Stimulated activated CD8-positive, alpha-beta memory T cell treated with anti-CD3 and anti-CD28 coated beads, Interleukin-12 subunit alpha, Interleukin-12 subunit beta, amount 100 ng/mL, for 24 hours (primary cell): ENCODE results near the gene SGMS1.

Experiments
- DNase-seq: peaks from one replicate; pipeline ENCODE4 v3.0.0-alpha.2; 2020; ENCODE audit errors: extremely low read depth

Gene SGMS1

GRCh38 chr10:50636618-50637579 is 13.1 kb upstream of the SGMS1 start:
- DNase-seq: no peak

- no peak for DNase-seq
These were observed 11.5 kb upstream of the SGMS1 start for GRCh38 chr10:50635286-50635685.

- no peak for DNase-seq
These were observed 10.7 kb upstream of the SGMS1 start for GRCh38 chr10:50634479-50634878.

GRCh38 chr10:50631052-50631451 is 7.3 kb upstream of the SGMS1 start:
- no peak for DNase-seq

- DNase-seq: no peak
These were observed 5.9 kb upstream of the SGMS1 start for GRCh38 chr10:50629495-50630122.

DNA sequence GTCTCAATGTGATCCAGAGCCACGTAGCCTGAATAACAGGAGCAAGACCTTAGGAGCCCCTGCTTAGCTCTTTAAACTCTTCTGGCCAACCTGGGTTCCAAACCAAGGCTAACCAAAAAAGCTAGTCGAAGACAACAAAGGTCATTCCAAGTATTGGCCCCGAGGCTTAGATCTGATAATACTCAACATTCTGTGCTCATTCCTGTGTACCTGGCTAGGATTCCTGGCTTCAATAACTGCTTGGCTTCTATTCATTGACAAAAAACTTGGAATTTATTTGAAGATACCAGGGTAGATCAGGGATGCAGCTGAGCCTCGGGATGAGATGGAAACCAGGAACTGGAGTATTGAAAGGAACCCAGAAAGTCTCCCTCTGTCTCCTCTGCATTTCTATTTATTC is 4.1 kb upstream of the SGMS1 start:
- no peak for DNase-seq

DNA sequence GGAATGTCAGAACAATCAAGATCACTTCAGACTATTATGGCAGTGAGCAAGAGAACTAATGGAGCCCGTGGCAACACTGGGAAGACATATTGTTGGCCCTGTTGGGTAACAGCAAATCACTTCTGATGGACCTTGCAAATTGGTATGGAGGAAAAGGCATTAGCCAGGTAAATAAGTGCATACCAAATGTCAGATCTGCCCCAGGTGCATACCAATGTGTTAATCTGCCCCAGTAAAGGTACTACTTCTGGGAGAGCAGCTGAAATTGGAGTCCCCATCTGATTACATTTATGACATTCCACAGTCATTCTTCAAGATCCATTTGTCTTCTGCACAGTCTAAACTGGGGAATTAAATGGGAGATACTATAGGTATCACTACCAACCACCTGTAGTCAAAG is 3.7 kb upstream of the SGMS1 start:
- no peak for DNase-seq

GRCh38 chr10:50625649-50626132 is 1.9 kb upstream of the SGMS1 start:
- no peak for DNase-seq

- no peak for DNase-seq
These were observed 1.2 kb upstream of the SGMS1 start for GRCh38 chr10:50624866-50625501.

DNA sequence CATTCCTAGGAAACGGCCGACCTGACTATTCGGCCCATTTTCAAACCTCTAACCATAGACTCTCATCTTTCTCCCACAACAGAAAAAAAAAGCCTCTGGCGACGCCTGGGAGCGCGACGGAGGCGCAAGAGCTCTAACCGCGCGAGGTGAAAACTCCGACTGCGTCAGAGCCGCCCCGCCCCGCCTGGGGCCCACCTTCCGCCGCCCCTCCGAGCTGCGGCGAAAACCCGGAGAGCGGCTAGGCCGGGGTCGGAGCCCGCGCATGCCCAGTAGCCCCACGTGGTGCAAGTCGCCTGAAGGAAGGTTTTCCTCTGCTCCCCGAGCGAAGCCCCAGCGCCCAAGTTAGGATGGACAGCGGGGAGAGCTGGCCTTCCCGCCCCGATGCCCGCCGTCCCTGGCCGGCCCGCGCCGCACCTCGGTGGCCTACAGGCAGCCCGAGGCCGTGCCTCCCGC is 683 bp upstream of the SGMS1 start:
- peak; percentile 96 for DNase-seq

DNA sequence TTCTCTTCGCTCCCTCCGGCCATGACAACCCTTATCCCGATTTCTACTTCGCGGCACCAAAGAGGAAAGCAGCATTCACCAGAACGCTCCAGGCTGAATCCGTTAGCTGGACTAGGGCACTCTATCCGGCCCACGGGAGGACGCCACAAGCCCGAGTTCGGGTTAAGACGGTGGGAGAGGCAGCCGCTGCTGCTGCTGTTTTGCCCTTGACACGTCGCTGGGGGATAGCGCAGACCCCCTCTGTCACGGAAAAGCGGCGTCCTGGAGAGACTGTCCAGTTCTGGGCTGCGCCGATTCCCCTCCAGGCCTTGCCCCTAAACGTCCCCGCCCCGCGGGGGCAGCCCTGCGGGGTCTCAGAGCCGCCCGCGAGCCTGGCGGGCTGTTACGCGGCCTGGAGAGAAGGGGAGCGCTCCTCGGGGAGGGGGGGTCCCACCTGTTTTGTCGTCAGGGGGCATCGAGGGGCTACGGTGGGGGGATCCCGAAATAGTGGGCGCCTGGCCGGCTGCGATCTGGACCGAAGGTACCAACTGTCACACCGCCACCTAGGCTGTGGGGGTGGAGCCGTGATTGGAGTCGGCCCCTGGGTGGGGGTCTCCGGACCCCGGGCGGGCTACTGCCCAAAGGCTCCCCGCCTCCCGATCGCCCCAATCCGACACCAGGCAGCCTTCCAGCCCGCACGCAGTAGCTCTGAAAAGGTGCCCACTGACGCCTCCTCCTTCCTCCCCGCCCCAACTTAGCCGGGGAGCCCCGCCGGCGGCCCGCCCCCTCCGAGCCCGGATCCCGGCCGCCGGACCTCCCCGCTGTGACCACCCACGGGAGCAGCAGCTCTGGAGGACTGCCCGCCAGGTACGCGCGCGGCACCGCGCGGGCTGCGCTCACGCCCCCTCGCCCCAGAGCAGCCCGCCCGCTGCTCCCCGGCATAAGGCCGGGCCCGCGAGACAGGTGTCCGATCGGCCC is 772 bp downstream of the SGMS1 start:
- DNase-seq: no peak

GRCh38 chr10:50621968-50622705 is 1.6 kb downstream of the SGMS1 start:
- no peak for DNase-seq

GRCh38 chr10:50620899-50621298 is 2.9 kb downstream of the SGMS1 start:
- DNase-seq: no peak

GRCh38 chr10:50619882-50620281 is 3.9 kb downstream of the SGMS1 start:
- DNase-seq: no peak

GRCh38 chr10:50619166-50619565 is 4.6 kb downstream of the SGMS1 start:
- no peak for DNase-seq

GRCh38 chr10:50618624-50619023 is 5.1 kb downstream of the SGMS1 start:
- no peak for DNase-seq

- no peak for DNase-seq
These were observed 8.1 kb downstream of the SGMS1 start for GRCh38 chr10:50615658-50616057.

- DNase-seq: no peak
These were observed 9.2 kb downstream of the SGMS1 start for GRCh38 chr10:50614444-50615137.

GRCh38 chr10:50613726-50614443 is 9.9 kb downstream of the SGMS1 start:
- DNase-seq: no peak
